Pericardium fibroblast (primary cell): ENCODE data around the gene FAM110A. TPM values are rescaled to one million over a fixed set of nuclear protein-coding genes. Genes with fewer than 3 reads are reported as not detected.

ENCODE experiments used
- total RNA-seq: library from RNA; depleted of rRNA; stranded (reverse); fragments of >200 nt; gene quantifications from 2 replicates; pipeline ENCODE4 v1.2.3, GENCODE V29; 2015

FAM110A gene
- 1.8 and 4.4 TPM in 2 replicates for total RNA-seq

DNA sequence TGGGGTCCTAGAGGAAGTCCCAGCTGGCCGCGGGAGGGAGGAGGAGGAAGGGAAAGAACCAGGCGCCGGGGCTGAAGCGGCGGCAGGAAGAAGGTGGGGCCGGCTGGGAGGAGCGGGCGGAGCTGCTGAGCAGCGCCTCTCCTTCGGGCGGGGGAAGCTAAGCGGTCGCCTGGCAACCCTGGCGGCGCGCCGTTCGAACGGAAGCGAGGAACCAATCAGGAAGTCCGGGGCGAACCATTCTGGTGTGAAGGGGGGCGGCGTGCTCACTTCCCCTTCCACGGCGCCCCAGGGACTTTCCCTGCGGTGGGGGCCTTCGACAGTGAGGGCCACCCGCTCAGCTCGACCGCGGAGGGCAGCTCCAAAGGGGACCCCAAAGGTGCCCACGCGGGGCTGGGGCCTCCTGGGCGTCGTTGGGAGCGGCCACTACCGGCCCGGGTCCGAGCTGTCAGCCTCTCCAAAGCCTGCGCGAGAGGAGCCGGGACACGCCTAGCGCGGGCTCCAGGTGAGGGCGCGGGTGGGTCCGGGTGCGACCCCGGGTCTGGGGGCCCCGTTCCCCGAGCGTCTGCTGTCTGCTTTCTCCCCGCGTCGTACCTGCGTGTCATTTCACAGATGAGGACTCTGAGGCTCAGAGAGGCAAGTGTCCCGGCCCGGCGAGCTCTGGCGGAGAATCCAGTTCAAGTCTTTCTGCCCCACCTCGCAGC is at the start of gene FAM110A:
Gene FAM110A, plus strand, starts transcription at position 266 of the 701 bp plus-strand sequence. CDS start 11,090 bp downstream, outside the sequence.

Other genes starting within 250 kb of the FAM110A start
- gene TCF15, start 223.4 kb upstream of the FAM110A start, total RNA-seq: under 0.01 TPM in 1 of 2 replicates, not detected in the other
- gene SRXN1, start 180.5 kb upstream of the FAM110A start, total RNA-seq: 37.5 and 41.7 TPM in 2 replicates
- not detected in 2 replicates for gene SCRT2, start 157.9 kb upstream of the FAM110A start, total RNA-seq
- not detected in 2 replicates for gene SLC52A3, start 65.2 kb upstream of the FAM110A start, total RNA-seq
- gene ANGPT4, start 82.6 kb downstream of the FAM110A start, total RNA-seq: under 0.01 and 0.17 TPM in 2 replicates
- gene RSPO4, start 168.6 kb downstream of the FAM110A start, total RNA-seq: not detected in 2 replicates